AG09309 (cell line): ENCODE results near the gene JAML.

Source experiments
- DNase-seq: peaks from one replicate; pipeline ENCODE4 v3.0.0-alpha.2; 2010; ENCODE audit warnings: low read depth
- H3K4me3 ChIP-seq: 2 replicates; pipeline ENCODE4 v1.5.1; 2011; ENCODE audit warnings: mild to moderate bottlenecking, low read depth, low read length, moderate library complexity; ENCODE audit not compliant: control insufficient read depth
- TF ChIP-seq, protein P1 (sequence below): IDR thresholded peaks from 2 replicates; pipeline ENCODE4 v1.5.1; 2011; ENCODE audit warnings: mild to moderate bottlenecking, low read depth, low read length, inconsistent platforms; ENCODE audit not compliant: insufficient read depth, control insufficient read depth; ENCODE audit errors: missing control alignments

JAML gene

GRCh38 chr11:118215262-118215661, 9.5 kb downstream of the JAML start:
- DNase-seq = no peak
- TF ChIP-seq, protein P1, sequence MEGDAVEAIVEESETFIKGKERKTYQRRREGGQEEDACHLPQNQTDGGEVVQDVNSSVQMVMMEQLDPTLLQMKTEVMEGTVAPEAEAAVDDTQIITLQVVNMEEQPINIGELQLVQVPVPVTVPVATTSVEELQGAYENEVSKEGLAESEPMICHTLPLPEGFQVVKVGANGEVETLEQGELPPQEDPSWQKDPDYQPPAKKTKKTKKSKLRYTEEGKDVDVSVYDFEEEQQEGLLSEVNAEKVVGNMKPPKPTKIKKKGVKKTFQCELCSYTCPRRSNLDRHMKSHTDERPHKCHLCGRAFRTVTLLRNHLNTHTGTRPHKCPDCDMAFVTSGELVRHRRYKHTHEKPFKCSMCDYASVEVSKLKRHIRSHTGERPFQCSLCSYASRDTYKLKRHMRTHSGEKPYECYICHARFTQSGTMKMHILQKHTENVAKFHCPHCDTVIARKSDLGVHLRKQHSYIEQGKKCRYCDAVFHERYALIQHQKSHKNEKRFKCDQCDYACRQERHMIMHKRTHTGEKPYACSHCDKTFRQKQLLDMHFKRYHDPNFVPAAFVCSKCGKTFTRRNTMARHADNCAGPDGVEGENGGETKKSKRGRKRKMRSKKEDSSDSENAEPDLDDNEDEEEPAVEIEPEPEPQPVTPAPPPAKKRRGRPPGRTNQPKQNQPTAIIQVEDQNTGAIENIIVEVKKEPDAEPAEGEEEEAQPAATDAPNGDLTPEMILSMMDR = no peak
- no peak overlapping the region for H3K4me3 ChIP-seq

GRCh38 chr11:118214210-118214914, 10.4 kb downstream of the JAML start:
- no peak for DNase-seq
- no peak overlapping the region for H3K4me3 ChIP-seq
- TF ChIP-seq, protein P1 = no peak

- no peak overlapping the region for H3K4me3 ChIP-seq
- no peak for DNase-seq
Observed at GRCh38 chr11:118213781-118214180, 11.0 kb downstream of the JAML start.

DNA sequence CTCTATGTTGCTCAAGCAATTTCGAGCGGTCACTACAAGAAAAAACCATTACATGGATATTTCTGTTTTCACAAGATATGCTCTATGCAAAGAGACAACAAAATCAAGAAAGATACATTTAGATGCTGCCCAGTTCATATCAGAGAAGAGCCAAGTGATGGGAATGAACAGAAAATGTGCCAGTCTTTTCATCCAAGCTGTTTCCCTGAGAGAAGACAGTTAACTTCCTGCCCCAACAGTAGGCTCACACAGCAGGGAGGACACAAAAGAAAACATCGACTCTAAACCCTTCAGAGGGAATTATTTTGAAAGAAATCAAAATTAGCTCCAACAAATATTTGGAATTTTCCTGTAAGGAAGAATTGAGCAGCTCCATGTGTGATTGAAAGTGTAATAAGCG, 11.6 kb downstream of the JAML start:
- TF ChIP-seq, protein P1 = no peak
- no peak for DNase-seq
- no peak overlapping the region for H3K4me3 ChIP-seq

More at GRCh38 chr11:118213781-118214180, 11.0 kb downstream of the JAML start:
- TF ChIP-seq, protein P1 = no peak

- TF ChIP-seq, protein P1 = no peak
- DNase-seq = no peak
- H3K4me3 ChIP-seq = no peak overlapping the region
Observed at GRCh38 chr11:118212781-118213191, 12.0 kb downstream of the JAML start.

GRCh38 chr11:118212131-118212725, 12.6 kb downstream of the JAML start:
- H3K4me3 ChIP-seq = no peak overlapping the region
- TF ChIP-seq, protein P1 = no peak
- DNase-seq = no peak

DNA sequence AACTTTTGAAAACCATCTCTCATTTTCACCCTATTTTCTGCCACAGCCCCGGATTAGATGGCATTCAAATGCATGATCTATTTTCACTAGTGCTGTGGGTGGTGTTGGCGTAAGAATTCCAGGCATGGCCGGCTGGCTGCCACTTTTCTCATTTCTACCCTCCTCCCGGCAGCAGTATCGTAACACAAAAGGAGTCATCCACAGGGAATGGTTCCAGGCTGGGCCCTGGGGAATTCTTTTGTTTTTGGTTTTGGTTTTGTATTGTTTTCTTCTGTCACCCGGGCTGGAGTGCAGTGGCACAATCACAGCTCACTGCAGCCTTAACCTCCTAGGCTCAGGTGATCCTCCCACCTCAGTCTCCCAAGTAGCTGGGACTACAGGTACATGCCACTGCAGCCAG, 13.8 kb downstream of the JAML start:
- H3K4me3 ChIP-seq = no peak overlapping the region
- no peak for DNase-seq
- TF ChIP-seq, protein P1 = no peak
